GM21529 (cell line): ENCODE data around the gene FAM181B.
A peak's percentile ranks its signal among the peaks of the same experiment; 100 is the strongest.

Source experiments
- ATAC-seq: cut with Tn5 transposase; IDR thresholded peaks from one replicate; pipeline ENCODE4 v1.9.1; 2021; ENCODE audit not compliant: unreplicated experiment

Gene FAM181B

GRCh38 chr11:82733444-82734119 lies at the start of gene FAM181B:
Gene FAM181B (minus strand): TSS chr11:82733864. CDS start chr11:82733729, 135 bp downstream.
- no peak for ATAC-seq

- ATAC-seq, result no peak
Observed at GRCh38 chr11:82782825-82783374, 49.2 kb upstream of the FAM181B start.

- no peak for ATAC-seq
Observed at GRCh38 chr11:82778776-82779175, 45.1 kb upstream of the FAM181B start.

- no peak for ATAC-seq
Observed at GRCh38 chr11:82776377-82776776, 42.7 kb upstream of the FAM181B start.

- peak; percentile 99 for ATAC-seq
Observed at GRCh38 chr11:82775736-82776346, 42.2 kb upstream of the FAM181B start.

GRCh38 chr11:82775218-82775617 lies 41.6 kb upstream of the FAM181B start:
- no peak for ATAC-seq

GRCh38 chr11:82771781-82772180 lies 38.1 kb upstream of the FAM181B start:
- no peak for ATAC-seq

GRCh38 chr11:82767123-82767522 lies 33.5 kb upstream of the FAM181B start:
- ATAC-seq, result no peak

- no peak for ATAC-seq
Observed at GRCh38 chr11:82765466-82766034, 31.9 kb upstream of the FAM181B start.

GRCh38 chr11:82763167-82763566 lies 29.5 kb upstream of the FAM181B start:
- no peak for ATAC-seq

GRCh38 chr11:82759649-82760048 lies 26.0 kb upstream of the FAM181B start:
- ATAC-seq, result no peak

- ATAC-seq, result no peak
Observed at GRCh38 chr11:82757660-82758357, 24.1 kb upstream of the FAM181B start.

GRCh38 chr11:82756765-82757639 lies 23.3 kb upstream of the FAM181B start:
- ATAC-seq, result no peak

GRCh38 chr11:82754410-82754809 lies 20.7 kb upstream of the FAM181B start:
- no peak for ATAC-seq

- no peak for ATAC-seq
Observed at GRCh38 chr11:82753921-82754320, 20.3 kb upstream of the FAM181B start.

GRCh38 chr11:82752801-82753200 lies 19.1 kb upstream of the FAM181B start:
- no peak for ATAC-seq

GRCh38 chr11:82750643-82751139 lies 17.0 kb upstream of the FAM181B start:
- no peak for ATAC-seq

GRCh38 chr11:82747471-82747870 lies 13.8 kb upstream of the FAM181B start:
- no peak for ATAC-seq

GRCh38 chr11:82738091-82738490 lies 4.4 kb upstream of the FAM181B start:
- ATAC-seq, result no peak

GRCh38 chr11:82734120-82734479 lies 436 bp upstream of the FAM181B start:
- ATAC-seq, result no peak
